ENCODE measurements around the gene ARL8A.

ARL8A gene

DNA sequence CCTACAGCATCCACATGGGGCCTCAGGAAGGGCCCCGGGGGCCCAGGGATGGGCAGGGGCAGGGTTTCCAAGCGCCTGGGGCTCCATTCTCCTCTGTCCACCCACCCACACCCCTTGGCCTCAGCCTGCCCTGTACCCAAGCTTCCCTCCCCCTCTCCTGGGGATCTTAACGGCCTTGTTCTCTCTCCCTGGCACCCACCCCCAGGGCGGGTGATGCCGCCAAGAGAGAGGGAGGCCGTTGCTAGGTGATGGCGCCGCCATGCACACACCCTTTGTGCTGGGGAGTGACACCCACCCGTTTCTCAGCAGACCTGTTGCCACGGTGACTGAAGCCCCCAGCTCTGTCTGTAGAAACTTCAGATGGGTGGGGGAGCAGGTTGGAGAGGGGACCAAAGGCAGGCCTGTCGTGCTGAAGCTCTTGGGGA lies 14.2 kb downstream of the ARL8A start:
- in situ Hi-C loops (cut with MboI; ENCODE audit: low pct_unique_long_range_greater_than_20kb, low sequenced_read_pairs, unreplicated experiment) = loop anchor here (10.0 kb wide), 1 partner anchor 236 kb away; no protein-coding TSS in a partner anchor
- TF ChIP-seq, protein P1, sequence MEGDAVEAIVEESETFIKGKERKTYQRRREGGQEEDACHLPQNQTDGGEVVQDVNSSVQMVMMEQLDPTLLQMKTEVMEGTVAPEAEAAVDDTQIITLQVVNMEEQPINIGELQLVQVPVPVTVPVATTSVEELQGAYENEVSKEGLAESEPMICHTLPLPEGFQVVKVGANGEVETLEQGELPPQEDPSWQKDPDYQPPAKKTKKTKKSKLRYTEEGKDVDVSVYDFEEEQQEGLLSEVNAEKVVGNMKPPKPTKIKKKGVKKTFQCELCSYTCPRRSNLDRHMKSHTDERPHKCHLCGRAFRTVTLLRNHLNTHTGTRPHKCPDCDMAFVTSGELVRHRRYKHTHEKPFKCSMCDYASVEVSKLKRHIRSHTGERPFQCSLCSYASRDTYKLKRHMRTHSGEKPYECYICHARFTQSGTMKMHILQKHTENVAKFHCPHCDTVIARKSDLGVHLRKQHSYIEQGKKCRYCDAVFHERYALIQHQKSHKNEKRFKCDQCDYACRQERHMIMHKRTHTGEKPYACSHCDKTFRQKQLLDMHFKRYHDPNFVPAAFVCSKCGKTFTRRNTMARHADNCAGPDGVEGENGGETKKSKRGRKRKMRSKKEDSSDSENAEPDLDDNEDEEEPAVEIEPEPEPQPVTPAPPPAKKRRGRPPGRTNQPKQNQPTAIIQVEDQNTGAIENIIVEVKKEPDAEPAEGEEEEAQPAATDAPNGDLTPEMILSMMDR (IDR thresholded peaks at IDR 0.05; ENCODE audit: extremely low read depth, insufficient read depth, missing control alignments) = no peak
- no peak for DNase-seq (ENCODE audit: low spot score)

DNA sequence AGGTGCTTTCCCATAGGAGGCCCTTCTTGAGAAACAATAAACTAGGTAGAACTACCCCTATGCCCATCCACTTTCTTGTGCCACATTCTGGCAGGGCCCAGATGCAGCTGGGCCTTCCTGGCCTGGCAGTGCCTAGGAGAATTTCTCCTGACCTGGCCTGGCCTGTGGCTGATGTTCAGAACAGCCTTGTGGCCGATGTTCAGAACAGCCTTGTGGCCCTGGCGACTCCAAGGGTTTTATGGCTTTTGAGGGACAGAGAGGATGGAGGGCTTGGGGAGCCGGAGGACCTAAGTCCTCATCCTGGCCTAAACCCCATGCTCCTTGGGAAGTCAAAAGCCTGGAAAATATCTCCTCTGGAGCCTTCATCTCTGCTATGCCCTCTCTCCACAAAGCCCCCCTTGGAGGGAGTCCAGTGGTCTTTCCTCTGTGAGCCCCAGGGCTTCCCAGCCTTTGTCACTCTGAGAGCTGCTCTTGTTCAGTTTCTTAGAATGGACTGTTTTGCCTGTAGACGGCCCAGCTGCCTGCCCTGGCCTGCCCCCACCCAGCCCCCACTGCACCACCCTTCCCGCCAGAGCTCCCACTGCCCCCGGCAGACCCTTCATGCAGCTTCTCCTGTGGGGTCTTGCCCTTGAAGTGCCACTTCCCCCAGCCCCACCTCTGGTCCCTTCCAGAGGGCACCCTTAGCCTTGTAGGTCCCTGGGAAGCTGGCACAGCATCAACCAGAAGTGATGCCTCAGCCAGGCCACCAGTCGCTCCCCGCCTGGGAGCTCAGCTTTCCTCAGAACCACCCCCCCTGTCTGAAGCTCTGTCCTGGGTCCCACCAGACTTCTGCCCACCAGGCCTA lies 14.9 kb downstream of the ARL8A start:
- no peak for DNase-seq (ENCODE audit: low spot score)
- TF ChIP-seq, protein P1 (IDR thresholded peaks at IDR 0.05; ENCODE audit: extremely low read depth, insufficient read depth, missing control alignments) = no peak
- in situ Hi-C loops (cut with MboI; ENCODE audit: low pct_unique_long_range_greater_than_20kb, low sequenced_read_pairs, unreplicated experiment) = loop anchor here (10.0 kb wide), 1 partner anchor 235 kb away; no protein-coding TSS in a partner anchor

DNA sequence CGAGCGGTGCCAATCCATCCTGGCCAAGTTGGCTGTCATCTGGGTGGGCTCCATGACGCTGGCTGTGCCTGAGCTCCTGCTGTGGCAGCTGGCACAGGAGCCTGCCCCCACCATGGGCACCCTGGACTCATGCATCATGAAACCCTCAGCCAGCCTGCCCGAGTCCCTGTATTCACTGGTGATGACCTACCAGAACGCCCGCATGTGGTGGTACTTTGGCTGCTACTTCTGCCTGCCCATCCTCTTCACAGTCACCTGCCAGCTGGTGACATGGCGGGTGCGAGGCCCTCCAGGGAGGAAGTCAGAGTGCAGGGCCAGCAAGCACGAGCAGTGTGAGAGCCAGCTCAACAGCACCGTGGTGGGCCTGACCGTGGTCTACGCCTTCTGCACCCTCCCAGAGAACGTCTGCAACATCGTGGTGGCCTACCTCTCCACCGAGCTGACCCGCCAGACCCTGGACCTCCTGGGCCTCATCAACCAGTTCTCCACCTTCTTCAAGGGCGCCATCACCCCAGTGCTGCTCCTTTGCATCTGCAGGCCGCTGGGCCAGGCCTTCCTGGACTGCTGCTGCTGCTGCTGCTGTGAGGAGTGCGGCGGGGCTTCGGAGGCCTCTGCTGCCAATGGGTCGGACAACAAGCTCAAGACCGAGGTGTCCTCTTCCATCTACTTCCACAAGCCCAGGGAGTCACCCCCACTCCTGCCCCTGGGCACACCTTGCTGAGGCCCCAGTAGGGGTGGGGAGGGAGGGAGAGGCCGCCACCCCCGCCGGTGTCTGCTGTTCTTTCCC lies 16.5 kb downstream of the ARL8A start:
- DNase-seq (ENCODE audit: low spot score) = no peak
- in situ Hi-C loops (cut with MboI; ENCODE audit: low pct_unique_long_range_greater_than_20kb, low sequenced_read_pairs, unreplicated experiment) = no loop called here
- TF ChIP-seq, protein P1 (IDR thresholded peaks at IDR 0.05; ENCODE audit: extremely low read depth, insufficient read depth, missing control alignments) = no peak

DNA sequence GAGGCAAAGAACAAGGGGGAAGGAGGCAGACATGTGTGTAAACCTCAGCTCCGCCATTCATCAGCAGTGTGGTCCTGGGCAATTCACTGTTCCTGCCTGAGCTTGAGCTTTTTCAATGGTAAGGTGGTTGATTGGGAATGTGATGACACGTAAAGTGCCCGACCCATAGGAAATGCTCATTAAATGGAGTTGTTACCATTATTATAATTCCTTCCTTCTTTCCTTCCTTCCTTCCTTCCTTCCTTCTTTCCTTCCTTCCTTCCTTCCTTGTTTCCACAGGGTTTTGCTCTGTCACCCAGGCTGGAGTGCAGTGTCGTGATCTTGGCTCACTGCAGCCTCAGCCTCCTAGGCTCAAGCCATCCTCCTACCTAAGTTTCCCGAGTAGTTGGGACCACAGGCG lies 17.5 kb downstream of the ARL8A start:
- in situ Hi-C loops (cut with MboI; ENCODE audit: low pct_unique_long_range_greater_than_20kb, low sequenced_read_pairs, unreplicated experiment) = no loop called here
- DNase-seq (ENCODE audit: low spot score) = no peak
- TF ChIP-seq, protein P1 (IDR thresholded peaks at IDR 0.05; ENCODE audit: extremely low read depth, insufficient read depth, missing control alignments) = no peak

DNA sequence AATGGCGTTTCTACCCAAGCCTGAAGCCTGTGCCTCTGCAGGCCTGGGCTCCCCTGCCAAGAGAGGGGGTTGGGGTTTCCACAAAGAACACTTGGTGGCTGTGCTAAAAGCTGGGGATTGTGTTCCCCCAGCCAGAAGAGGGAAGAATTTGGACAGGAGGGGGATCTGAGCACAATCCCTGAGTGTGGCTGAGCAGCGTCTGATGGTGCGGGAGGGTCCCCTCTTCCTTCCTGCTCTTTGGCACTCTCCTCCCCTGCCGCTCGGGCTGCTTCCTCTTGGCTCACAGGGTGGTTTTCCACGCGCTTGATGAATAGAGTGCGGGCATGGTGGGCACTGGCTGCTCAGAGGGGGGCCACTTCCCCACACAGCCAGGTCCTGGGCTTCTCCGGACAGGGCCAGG lies 18.1 kb downstream of the ARL8A start:
- TF ChIP-seq, protein P1 (IDR thresholded peaks at IDR 0.05; ENCODE audit: extremely low read depth, insufficient read depth, missing control alignments) = no peak
- no peak for DNase-seq (ENCODE audit: low spot score)
- in situ Hi-C loops (cut with MboI; ENCODE audit: low pct_unique_long_range_greater_than_20kb, low sequenced_read_pairs, unreplicated experiment) = no loop called here

- in situ Hi-C loops (cut with MboI; ENCODE audit: low pct_unique_long_range_greater_than_20kb, low sequenced_read_pairs, unreplicated experiment) = no loop called here
- TF ChIP-seq, protein P1 (IDR thresholded peaks at IDR 0.05; ENCODE audit: extremely low read depth, insufficient read depth, missing control alignments) = no peak
- no peak for DNase-seq (ENCODE audit: low spot score)
Observed at GRCh38 chr1:202125611-202126010, 18.9 kb downstream of the ARL8A start.
